Mesenchymal stem cell (in vitro differentiated cells and primary cell): Measurements from ENCODE around the gene VASH1.

Source experiments
- DNase-seq: peaks from one replicate; pipeline ENCODE4 v3.0.0-alpha.2; 2013
- H2AFZ ChIP-seq: one replicate; pipeline ENCODE4 v1.6.1; 2013; ENCODE audit warnings: low read depth, mild to moderate bottlenecking, control low read depth, inconsistent platforms, low read length, moderate library complexity
- H2AK5ac ChIP-seq: 2 replicates; pipeline ENCODE4 v1.6.1; 2013; ENCODE audit warnings: low read length, moderate library complexity, mild to moderate bottlenecking, inconsistent platforms; ENCODE audit not compliant: severe bottlenecking
- H2BK120ac ChIP-seq: one replicate; pipeline ENCODE4 v1.6.1; 2013; ENCODE audit warnings: low read depth, mild to moderate bottlenecking, inconsistent platforms, low read length, moderate library complexity
- H2BK12ac ChIP-seq, 2 experiments: one replicate each; pipeline ENCODE4 v1.6.1; 2013; ENCODE audit warnings: inconsistent platforms in 2 of 2, low read length in 2 of 2, mild to moderate bottlenecking in 2 of 2, moderate library complexity in 2 of 2, control low read depth in 1 of 2
- H2BK15ac ChIP-seq: one replicate; pipeline ENCODE4 v1.6.1; 2013; ENCODE audit warnings: mild to moderate bottlenecking, low read depth, inconsistent platforms; ENCODE audit not compliant: poor library complexity, severe bottlenecking
- H2BK5ac ChIP-seq: 2 replicates; pipeline ENCODE4 v1.6.1; 2013; ENCODE audit warnings: low read depth, mild to moderate bottlenecking, low read length, control low read depth, inconsistent platforms; ENCODE audit not compliant: poor library complexity, severe bottlenecking
- H3K14ac ChIP-seq, 2 experiments: one replicate each; pipeline ENCODE4 v1.6.1; 2013; ENCODE audit warnings: inconsistent platforms in 2 of 2, low read length in 2 of 2, control low read depth in 1 of 2, mild to moderate bottlenecking in 1 of 2, moderate library complexity in 1 of 2
- H3K18ac ChIP-seq, 2 experiments: one replicate each; pipeline ENCODE4 v1.6.1; 2013; ENCODE audit warnings: inconsistent platforms in 2 of 2, low read length in 2 of 2, control low read depth in 1 of 2, low read depth in 1 of 2, mild to moderate bottlenecking in 1 of 2
- H3K23ac ChIP-seq, 2 experiments: one replicate each; pipeline ENCODE4 v1.6.1; 2013; ENCODE audit warnings: inconsistent platforms in 2 of 2, low read length in 2 of 2, mild to moderate bottlenecking in 2 of 2, moderate library complexity in 2 of 2, control low read depth in 1 of 2
- H3K27ac ChIP-seq: 2 replicates; pipeline ENCODE4 v1.5.1; 2013; ENCODE audit warnings: mild to moderate bottlenecking, moderate library complexity, low read length, control low read depth, inconsistent platforms; ENCODE audit not compliant: poor library complexity, severe bottlenecking
- H3K27me3 ChIP-seq, 2 experiments: 2 replicates each; pipeline versions ENCODE4 v1.6.1 to v1.7.0; 2013; ENCODE audit warnings: low read length in 2 of 2, mild to moderate bottlenecking in 2 of 2, moderate library complexity in 2 of 2, control low read depth in 1 of 2, inconsistent platforms in 1 of 2; ENCODE audit not compliant: control insufficient read depth in 1 of 2, insufficient read depth in 1 of 2
- H3K36me3 ChIP-seq, 2 experiments: 2 replicates each; pipeline versions ENCODE4 v1.6.1 to v1.7.0; 2013; ENCODE audit warnings: low read length in 2 of 2, control low read depth in 1 of 2, inconsistent platforms in 1 of 2, low read depth in 1 of 2, mild to moderate bottlenecking in 1 of 2; ENCODE audit not compliant: insufficient read depth in 2 of 2, control insufficient read depth in 1 of 2
- H3K4ac ChIP-seq, 2 experiments: one replicate each; pipeline ENCODE4 v1.6.1; 2013; ENCODE audit warnings: inconsistent platforms in 2 of 2, low read length in 2 of 2, mild to moderate bottlenecking in 2 of 2, moderate library complexity in 2 of 2, control low read depth in 1 of 2, low read depth in 1 of 2
- H3K4me1 ChIP-seq: 2 replicates; pipeline ENCODE4 v1.6.1; 2013; ENCODE audit warnings: low read depth, low read length, control low read depth; ENCODE audit not compliant: control insufficient read depth, insufficient read depth
- H3K4me2 ChIP-seq: 2 replicates; pipeline ENCODE4 v1.6.1; 2013; ENCODE audit warnings: low read length, mild to moderate bottlenecking, inconsistent platforms; ENCODE audit not compliant: poor library complexity, severe bottlenecking
- H3K4me3 ChIP-seq, 2 experiments: 2 replicates each; pipeline versions ENCODE4 v1.5.1 to v1.7.0; 2013; ENCODE audit warnings: low read length in 2 of 2, mild to moderate bottlenecking in 2 of 2, control low read depth in 1 of 2, low read depth in 1 of 2; ENCODE audit not compliant: insufficient read depth in 1 of 2
- H3K79me1 ChIP-seq: replicated peaks from 2 replicates; pipeline ENCODE4 v1.6.1; 2013; ENCODE audit warnings: mild to moderate bottlenecking, control low read depth, low read length, inconsistent platforms; ENCODE audit not compliant: poor library complexity, severe bottlenecking
- H3K9ac ChIP-seq: 2 replicates; pipeline ENCODE4 v1.7.0; 2013; ENCODE audit warnings: mild to moderate bottlenecking, low read length, moderate library complexity
- H3K9me3 ChIP-seq: 2 replicates; pipeline ENCODE4 v1.7.0; 2013; ENCODE audit warnings: mild to moderate bottlenecking, low read length; ENCODE audit not compliant: control insufficient read depth
- H4K8ac ChIP-seq: one replicate; pipeline ENCODE4 v1.6.1; 2013; ENCODE audit warnings: inconsistent platforms, mild to moderate bottlenecking, low read length, moderate library complexity
- H4K91ac ChIP-seq: one replicate; pipeline ENCODE4 v1.6.1; 2013; ENCODE audit warnings: mild to moderate bottlenecking, low read length, inconsistent platforms
- WGBS: methylation state at CpG from one replicate; pipeline ENCODE4 v1.1.7; 2013; ENCODE audit warnings: mixed read lengths; 5-methylcytosine and 5-hydroxymethylcytosine counted together

The VASH1 gene

DNA sequence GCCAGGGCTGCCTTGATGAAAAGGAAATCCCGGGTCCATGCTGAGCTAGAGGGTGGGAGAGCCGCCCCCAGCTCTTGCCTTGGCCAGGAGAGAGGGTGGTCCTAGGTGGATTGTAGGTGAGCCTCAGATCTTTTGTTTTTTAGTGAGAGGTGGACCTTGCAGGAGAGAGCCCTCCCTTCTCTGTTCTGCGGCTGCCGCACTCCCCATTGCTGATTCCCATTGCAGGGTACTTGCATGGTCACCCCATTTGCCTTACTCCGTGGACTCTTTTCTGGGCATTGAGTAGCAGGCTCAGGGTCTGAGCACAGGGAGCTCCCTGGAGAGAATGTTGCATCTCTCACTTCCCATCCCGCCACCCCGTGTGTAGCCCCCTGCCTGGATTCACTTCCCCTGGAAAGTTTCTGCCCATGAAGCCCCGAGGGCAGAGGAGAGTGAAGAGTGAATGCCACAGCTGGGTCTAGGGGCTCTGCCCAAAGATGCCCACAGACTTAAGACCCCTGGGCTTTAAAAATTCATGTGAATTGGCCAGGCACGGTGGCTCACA, 10.2 kb downstream of the VASH1 start:
- no peak for DNase-seq
- Histone ChIP-seq H3K36me3 (peaks cover 0 to 16% of the 10 kb centered on the region in 2 experiments), H3K9ac (no peak overlapping the region), H2BK12ac (peak overlapping the region in 1 of 2 experiments; percentile 29), H2BK5ac (no peak overlapping the region), H3K4me3 (no peak overlapping the region), H3K79me1 (no peaks in the 10 kb centered on the region), H3K4me2 (no peak overlapping the region), H3K23ac (no peak overlapping the region), H2AK5ac (no peak overlapping the region), H2BK15ac (no peak overlapping the region), H3K9me3 (no peaks in the 10 kb centered on the region), H3K18ac (peak overlapping the region in 1 of 2 experiments; percentile 1), H3K27ac (no peak overlapping the region), H3K4me1 (peaks cover 31% of the 10 kb centered on the region), H2BK120ac (no peak overlapping the region), H3K4ac (peak overlapping the region; percentile 13 to 39), H2AFZ (no peak overlapping the region), H3K14ac (no peak overlapping the region), H4K91ac (no peak overlapping the region), H4K8ac (no peak overlapping the region), H3K27me3 (no peaks in the 10 kb centered on the region)
- WGBS = 98% methylated on average over 8 of the region's 9 CpGs

- Histone ChIP-seq H4K91ac (peak overlapping the region; percentile 96), H2BK12ac (peak overlapping the region; percentile 82 to 85), H3K9me3 (no peaks in the 10 kb centered on the region), H2AK5ac (no peak overlapping the region), H3K36me3 (peaks cover 0 to 16% of the 10 kb centered on the region in 2 experiments), H2BK5ac (no peak overlapping the region), H3K27me3 (no peaks in the 10 kb centered on the region), H2AFZ (peak overlapping the region; percentile 7), H3K4me3 (peak overlapping the region in 1 of 2 experiments; percentile 24), H3K4me1 (peaks cover 37% of the 10 kb centered on the region), H2BK120ac (peak overlapping the region; percentile 100), H3K4me2 (peak overlapping the region; percentile 23), H3K18ac (peak overlapping the region; percentile 93 to 98), H3K27ac (no peak overlapping the region), H2BK15ac (peak overlapping the region; percentile 99), H3K79me1 (no peaks in the 10 kb centered on the region), H4K8ac (peak overlapping the region; percentile 99), H3K9ac (peak overlapping the region; percentile 58), H3K4ac (peak overlapping the region; percentile 68 to 95), H3K14ac (peak overlapping the region in 1 of 2 experiments; percentile 50), H3K23ac (no peak overlapping the region)
- WGBS = 19% methylated on average over 12 of the region's 13 CpGs
- peak; percentile 95 for DNase-seq
These were observed 11.3 kb downstream of the VASH1 start for GRCh38 chr14:76772300-76773187.

- Histone ChIP-seq H2BK12ac (peak overlapping the region; percentile 29 to 81), H2BK120ac (peak overlapping the region; percentile 100), H3K9ac (peak overlapping the region; percentile 58), H2BK15ac (peak overlapping the region; percentile 62), H3K27me3 (no peaks in the 10 kb centered on the region), H4K8ac (peak overlapping the region; percentile 99), H2AK5ac (no peak overlapping the region), H3K4me2 (peak overlapping the region; percentile 20), H3K23ac (no peak overlapping the region), H3K14ac (no peak overlapping the region), H4K91ac (peak overlapping the region; percentile 96), H3K36me3 (peaks cover 0 to 16% of the 10 kb centered on the region in 2 experiments), H3K9me3 (no peaks in the 10 kb centered on the region), H3K4me3 (peak overlapping the region in 1 of 2 experiments; percentile 24), H2BK5ac (no peak overlapping the region), H3K27ac (peak overlapping the region; percentile 39), H2AFZ (no peak overlapping the region), H3K79me1 (no peaks in the 10 kb centered on the region), H3K4me1 (peaks cover 32% of the 10 kb centered on the region), H3K18ac (peak overlapping the region; percentile 85 to 93), H3K4ac (peak overlapping the region; percentile 34 to 79)
- WGBS = 43% methylated on average over 6 of the region's 8 CpGs
- DNase-seq = peak; percentile 95
These were observed 12.1 kb downstream of the VASH1 start for GRCh38 chr14:76773188-76773885.
